GM19240 (cell line): ENCODE results near the gene GORAB.

Source experiments
- DNase-seq: peaks from one replicate; pipeline ENCODE4 v3.0.0; 2011; ENCODE audit warnings: low spot score; ENCODE audit not compliant: insufficient read length

Gene GORAB

GRCh38 chr1:170590921-170591705, 59.1 kb downstream of the GORAB start:
- no peak for DNase-seq

- no peak for DNase-seq
Observed at GRCh38 chr1:170592591-170593111, 60.7 kb downstream of the GORAB start.

GRCh38 chr1:170593173-170594011, 61.4 kb downstream of the GORAB start:
- no peak for DNase-seq

- DNase-seq = no peak
Observed at GRCh38 chr1:170594066-170594626, 62.2 kb downstream of the GORAB start.

GRCh38 chr1:170596701-170597100, 64.7 kb downstream of the GORAB start:
- no peak for DNase-seq

GRCh38 chr1:170598618-170599017, 66.7 kb downstream of the GORAB start:
- no peak for DNase-seq

GRCh38 chr1:170599033-170599432, 67.1 kb downstream of the GORAB start:
- DNase-seq = no peak

GRCh38 chr1:170601866-170602265, 69.9 kb downstream of the GORAB start:
- DNase-seq = no peak
